HG03432 (cell line): ENCODE measurements around the gene PDXP.
"Not testable (repeated sequence)": the region's sequence is repeated elsewhere in the genome, so short reads cannot be mapped to it uniquely, and the experiment has no call there.

ENCODE experiments used
- ATAC-seq: cut with Tn5 transposase; IDR thresholded peaks from one replicate; pipeline ENCODE4 v1.9.1; 2021; ENCODE audit warnings: mild to moderate bottlenecking, moderate library complexity; ENCODE audit not compliant: unreplicated experiment

PDXP gene

DNA sequence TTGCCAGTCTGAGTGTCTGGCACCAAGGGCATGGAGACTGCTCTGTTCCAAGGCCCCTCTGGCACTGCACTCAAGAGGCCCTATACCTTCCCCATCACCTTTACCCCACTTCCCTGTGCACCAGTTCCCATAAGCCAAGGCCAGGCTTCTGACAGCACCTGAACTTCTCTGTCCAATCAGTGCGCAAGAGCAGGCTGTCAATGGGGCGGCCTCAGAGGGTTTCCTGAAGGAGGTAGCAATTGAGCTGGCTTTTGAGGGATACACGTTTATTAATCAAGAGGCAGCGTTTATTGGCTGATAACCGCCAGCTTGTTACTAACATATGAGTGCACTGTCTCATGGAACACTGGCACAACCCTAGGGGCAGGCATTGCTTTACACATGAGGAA lies 17.0 kb upstream of the PDXP start:
- no peak for ATAC-seq

DNA sequence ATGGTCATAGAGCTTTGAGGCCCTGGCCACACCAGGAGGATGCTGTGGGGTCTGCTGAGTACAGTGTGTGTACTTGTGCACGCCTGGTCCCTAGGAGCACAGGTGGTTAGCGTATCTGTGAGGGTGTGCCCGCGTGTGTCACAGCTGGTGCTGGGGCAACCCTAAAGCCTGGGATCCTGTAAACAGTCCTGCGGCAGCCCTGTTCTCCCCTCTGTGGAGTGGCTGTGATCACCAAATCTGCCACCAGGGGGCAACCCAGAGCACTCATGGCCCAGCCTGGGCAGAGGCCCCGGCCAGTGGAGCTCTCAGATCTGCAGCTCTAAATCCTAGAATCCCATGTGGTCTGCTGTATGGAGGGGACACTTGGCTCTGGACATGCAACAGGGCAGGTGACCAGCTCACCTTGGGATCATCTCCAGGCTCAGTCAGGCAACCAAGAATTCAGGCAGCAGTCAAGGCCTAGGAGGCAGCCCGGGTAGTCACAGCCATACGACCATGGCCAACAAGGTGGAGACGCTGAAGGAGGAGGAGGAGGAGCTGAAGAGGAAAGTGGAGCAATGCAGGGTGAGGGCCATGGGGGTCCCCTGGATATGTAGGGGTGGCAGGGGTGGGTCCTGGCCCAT lies 15.2 kb upstream of the PDXP start:
- ATAC-seq, result no peak

DNA sequence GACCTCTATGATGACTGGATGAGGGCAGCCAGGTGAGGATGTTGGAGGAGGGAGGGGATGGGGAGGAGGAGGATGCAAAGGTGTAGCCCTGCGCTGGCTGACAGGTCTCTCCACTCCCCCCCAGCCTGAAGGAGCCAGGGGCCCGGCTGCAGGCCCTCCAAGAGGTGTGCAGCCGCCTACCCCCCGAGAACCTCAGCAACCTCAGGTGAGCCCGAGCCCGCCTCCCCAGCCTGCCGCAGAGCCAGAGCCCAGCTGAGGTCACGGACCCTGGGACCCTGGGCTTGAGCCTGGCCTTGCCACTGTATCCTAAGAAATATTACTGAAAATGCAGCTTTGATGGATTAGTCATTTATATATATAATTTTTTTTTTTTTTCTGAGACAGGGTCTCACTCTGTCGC lies 11.2 kb upstream of the PDXP start:
- ATAC-seq, result no peak

DNA sequence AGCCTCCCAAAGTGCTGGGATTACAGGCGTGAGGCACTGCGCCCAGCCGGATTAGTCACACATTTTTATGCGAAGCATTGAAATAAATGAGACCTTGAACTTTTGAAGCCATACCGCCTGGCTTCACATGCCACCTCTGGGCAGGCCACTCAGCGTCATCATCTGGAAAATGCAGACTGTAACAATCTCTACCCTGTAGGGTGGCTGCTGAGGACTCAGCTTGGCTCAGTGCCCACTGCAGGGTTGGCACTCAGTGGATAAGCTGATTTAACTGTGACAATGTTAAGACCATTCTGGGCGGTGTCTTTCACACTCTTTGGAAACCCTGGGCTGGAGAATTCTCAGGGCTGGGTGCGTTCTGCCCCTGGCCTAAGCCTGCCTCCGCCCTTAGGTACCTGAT lies 10.6 kb upstream of the PDXP start:
- no peak for ATAC-seq

DNA sequence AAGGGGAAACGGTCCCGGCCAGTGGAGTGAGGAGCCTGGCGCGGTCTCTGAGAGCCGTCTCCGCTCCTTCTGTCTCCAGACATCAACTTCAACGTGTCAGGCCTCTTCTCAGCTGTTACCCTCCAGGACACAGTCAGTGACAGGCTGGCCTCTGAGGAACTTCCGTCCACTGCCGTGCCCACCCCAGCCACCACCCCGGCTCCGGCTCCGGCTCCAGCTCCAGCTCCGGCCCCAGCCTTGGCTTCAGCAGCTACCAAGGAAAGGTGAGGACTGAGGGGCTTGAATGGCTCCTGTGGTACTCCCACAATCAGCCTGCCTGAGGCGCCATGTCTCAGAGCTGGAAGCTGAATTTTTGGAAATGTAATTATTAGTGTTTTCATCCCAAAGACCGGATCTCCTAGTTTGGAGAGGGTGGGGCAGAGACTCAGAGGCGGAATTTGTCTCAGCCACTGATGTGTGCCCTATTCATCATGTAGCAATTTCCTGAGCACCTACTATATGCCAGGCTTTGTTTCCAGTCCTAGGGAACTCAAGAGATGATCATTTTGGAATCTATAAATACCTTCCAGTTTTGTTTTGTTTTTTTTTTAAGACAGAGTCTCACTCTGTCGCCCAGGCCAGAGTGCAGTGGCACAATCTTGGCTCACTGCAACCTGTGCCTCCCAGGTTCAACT lies 7.9 kb upstream of the PDXP start:
- ATAC-seq, result no peak

DNA sequence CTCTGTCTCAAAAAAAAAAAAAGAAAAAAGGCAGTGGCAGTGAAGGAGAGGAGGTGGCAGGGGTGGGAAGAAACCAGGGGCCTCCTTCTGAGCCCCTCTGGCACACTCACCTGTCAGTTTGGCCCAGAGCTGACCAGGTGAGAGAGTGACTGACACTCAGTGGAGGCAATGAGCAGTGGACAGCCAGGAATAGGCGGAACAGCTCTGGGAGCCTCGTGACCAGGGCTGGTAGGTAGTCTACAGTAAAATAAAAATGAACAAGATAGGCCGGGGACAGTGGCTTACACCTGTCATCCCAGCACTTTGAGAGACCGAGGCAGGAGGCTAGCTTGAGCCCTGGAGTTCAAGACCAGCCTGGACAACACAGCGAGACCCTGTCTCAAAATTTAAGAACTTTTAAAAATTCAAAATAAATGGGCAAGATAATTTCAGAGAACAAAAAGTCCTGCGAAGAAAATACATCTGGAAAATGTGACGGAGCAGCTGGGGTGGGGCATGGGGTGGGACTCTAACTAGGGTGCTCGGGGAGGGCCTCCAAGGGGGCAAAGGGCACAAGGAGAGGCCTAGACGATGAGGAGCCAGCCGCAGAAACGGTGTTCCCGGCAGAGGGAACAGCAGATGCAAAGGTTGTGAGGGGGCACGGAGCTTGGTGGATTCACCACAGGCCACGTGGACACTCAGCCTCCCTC lies 3.8 kb upstream of the PDXP start:
- ATAC-seq, result no peak

DNA sequence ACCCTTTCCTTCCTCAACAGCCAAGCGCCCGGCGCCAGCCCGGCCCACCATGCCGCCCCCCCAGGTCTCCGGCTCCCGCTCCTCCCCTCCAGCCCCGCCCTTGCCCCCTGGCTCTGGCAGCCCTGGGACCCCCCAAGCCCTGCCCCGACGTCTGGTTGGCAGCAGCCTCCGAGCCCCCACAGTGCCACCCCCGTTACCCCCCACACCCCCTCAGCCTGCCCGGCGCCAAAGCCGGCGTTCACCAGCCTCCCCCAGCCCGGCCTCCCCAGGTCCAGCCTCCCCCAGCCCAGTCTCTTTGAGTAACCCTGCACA lies 3.3 kb upstream of the PDXP start:
- no peak for ATAC-seq

DNA sequence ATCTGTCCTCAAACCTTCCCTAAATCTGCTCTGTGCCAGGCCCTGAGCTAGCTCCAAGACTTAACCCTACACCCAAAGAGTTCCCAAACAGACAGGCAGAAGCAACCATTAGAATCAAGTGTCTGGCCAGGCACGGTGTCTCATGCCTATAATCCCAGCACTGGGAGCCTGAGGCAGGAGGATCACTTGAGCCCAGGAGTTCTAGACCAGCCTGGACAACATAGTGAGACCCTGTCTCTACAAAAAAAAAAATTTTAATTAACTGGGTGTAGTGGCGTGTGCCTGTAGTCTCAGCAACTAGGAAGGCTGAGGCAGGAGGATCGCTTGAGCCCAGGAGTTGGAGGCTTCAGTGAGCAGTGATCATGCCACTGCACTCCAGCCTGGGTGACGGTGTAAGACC lies 1.9 kb upstream of the PDXP start:
- ATAC-seq, result not testable (repeated sequence)

DNA sequence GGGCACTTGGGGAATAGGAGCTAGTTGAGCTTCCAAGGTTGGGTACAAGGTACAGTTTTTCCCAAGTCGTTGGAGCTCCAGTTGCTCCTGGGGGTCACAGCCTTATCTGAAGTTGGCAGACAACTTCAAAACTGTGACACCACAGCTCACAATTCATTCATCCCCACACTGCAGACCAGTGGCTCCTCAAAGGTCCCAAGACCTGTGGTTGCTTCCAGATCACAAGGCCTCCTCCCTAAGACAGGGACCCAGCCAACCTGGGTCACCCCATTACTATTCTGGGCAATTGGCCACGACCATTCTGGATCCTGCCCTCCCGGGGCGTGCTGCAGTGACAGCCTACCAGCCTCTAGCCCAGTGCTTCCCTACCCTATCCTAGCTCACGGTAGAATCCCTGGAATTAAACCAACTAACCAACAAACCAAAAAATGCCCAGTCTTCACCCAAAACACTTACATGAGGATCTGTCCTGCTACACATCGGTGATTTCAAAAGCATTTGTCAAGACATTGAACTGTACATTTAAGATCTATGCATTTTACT lies 862 bp upstream of the PDXP start:
- no peak for ATAC-seq

DNA sequence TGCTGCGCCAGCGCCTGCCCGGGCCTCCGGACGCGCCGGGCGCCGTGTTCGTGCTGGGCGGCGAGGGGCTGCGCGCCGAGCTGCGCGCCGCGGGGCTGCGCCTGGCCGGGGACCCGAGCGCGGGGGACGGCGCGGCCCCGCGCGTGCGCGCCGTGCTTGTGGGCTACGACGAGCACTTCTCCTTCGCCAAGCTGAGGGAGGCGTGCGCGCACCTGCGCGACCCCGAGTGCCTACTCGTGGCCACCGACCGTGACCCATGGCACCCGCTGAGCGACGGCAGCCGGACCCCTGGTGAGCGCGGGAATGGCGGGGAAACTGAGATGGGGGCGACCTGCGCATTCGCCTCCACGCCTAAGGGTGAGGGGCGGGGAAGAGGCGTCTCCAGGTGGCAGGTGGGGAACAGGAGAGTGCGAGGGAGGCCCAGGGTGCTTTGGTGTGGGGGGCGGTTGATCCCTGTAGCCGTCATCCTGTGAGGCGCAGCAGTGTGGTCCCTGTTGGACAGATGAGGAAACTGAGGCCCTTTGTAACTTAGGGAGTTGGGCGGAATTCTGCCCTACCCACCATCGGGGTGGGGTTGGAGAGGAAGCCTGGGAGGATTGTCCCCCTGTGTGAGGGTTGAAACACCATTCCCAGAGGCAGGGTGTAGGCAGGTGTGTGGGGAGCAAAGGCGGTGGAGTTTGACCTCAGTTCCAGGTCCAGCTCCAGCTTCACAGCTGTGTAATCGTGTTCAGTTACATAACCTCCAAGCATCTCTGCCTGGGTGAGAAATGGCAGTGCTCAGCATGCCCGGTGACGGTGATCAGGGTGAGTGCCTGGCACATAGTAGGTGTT lies 758 bp downstream of the PDXP start:
- ATAC-seq, result peak; percentile 23

DNA sequence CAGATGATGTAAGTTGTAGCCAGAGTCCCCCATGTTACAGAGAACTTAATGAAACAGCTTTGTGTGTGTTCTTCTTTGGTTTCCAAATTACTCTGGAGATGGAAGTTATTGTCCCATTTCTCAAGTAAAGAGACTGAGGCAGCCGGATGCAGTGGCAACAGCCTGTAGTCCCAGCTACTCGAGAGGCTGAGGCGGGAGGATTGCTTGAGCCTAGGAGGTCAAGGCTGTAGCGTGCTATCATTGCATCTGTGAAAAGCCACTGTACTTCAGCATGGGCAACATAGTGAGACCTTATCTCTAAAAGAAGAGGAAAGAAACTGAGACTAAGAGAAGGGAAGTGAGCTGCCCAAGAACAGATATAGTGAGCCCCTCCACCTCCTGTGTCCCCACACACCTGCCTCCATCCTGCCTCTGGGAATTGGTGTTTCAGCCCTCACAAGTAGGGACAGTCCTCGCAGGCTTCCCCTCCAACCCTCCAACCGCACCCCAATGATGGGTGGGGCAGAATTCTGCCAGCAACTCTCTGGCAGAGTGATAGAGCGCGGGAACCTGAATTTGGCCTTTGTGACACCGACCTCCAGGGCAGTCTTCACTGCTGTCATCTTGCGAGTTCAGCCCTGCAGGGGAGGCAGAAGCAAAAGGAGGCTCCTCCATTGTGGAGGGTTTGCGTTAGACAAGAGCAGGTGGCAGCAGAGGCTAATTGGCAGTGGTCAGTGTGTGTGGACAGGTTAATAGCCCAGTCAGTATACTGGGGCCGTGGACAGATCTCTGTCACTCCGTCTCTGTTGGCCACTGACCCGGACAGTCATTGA lies 1.6 kb downstream of the PDXP start:
- ATAC-seq, result no peak

DNA sequence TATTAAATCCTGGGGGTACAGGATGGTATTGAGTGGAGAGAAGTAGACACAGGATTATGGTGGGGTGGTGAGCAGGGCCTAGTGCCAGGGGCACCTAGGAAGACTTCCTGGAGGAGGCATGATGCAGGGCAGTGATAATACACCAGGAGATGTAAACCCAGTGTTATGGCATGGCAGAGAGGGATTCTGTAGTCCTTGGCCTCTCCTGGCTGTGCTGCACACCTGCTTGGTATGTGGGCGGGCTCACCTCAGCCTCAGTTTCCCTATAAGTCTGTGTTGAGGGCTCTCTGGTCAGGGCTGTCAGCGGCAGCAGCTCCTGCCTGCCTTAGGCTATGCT lies 2.2 kb downstream of the PDXP start:
- ATAC-seq, result no peak

DNA sequence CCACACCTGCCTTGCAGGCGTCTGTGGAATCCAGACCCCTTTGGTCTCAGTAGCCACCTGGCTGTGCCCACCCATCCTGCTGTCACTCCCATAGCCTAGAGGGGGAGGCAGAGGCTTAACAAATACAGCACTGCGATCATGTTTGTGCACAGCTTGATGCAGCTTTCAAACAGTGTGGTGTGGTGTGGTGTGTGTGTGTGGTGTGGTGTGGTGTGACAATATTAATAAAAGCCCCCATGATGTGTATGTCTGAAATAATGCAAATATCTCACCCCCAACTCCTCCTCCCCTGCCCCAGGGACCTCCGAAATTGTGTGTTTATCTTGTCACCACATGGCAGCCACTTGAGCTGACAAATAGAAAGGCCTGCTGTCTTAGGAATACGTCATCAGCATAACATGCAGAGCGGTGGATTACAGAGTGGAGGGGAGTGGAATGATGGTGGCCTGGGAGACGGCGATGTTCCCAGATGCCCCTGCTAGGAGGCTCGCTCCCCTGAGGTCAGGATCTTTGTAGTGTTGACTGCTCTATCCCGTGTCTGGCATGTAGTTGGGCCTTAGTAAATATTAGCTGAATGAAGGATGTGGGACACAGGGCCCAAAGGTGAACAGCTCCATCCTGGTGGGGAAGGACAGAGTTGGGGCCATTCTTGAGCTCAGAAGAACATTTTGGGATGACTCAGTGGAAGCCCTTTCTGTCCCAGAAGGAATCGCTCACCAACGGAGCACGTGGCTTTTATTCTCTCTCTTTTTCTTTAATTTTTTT lies 2.8 kb downstream of the PDXP start:
- no peak for ATAC-seq

DNA sequence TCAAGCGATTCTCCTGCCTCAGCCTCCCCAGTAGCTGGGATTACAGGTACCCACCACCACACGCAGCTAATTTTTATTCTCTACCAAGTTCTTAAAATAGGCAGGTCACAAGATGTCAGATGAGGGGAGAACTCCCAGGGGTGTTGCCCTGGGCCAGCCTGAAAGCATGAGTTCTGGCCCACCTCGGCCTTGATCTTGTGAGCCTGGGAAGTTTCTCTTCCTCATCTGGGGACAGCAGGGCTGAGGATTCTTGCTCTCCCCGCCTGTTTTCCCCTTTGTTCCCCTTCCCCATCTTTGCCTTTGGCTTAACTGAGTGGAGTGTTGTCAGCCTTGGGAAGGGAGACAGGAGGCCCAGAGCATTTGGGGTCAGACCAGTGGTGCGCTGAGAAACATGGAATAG lies 3.5 kb downstream of the PDXP start:
- ATAC-seq, result no peak

DNA sequence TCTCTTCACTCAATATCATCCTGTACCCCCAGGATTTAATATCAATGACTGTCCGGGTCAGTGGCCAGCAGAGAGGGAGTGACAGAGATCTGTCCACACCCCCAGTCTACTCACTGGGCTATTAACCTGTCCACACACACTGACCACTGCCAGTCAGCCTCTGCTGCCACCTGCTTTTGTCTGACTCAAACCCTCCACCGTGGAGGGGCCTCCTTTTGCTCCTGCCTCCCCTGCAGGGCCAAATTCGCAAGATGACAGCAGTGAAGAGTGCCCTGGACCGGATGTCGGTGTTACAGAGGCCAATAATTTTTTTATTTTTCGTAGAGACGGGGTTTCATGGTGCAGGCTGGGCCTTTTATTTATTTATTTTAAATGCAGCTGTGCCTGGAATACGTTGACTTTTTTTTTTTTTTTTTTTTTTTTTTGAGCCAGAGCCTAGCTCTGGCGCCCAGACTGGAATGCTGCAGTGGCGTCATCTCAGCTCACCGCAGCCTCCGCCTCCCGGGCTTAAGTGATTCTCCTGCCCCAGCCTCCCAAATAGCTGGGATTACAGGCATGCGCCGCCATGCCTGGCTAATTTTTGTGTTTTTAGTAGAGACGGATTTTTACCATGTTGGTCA lies 5.1 kb downstream of the PDXP start:
- no peak for ATAC-seq

DNA sequence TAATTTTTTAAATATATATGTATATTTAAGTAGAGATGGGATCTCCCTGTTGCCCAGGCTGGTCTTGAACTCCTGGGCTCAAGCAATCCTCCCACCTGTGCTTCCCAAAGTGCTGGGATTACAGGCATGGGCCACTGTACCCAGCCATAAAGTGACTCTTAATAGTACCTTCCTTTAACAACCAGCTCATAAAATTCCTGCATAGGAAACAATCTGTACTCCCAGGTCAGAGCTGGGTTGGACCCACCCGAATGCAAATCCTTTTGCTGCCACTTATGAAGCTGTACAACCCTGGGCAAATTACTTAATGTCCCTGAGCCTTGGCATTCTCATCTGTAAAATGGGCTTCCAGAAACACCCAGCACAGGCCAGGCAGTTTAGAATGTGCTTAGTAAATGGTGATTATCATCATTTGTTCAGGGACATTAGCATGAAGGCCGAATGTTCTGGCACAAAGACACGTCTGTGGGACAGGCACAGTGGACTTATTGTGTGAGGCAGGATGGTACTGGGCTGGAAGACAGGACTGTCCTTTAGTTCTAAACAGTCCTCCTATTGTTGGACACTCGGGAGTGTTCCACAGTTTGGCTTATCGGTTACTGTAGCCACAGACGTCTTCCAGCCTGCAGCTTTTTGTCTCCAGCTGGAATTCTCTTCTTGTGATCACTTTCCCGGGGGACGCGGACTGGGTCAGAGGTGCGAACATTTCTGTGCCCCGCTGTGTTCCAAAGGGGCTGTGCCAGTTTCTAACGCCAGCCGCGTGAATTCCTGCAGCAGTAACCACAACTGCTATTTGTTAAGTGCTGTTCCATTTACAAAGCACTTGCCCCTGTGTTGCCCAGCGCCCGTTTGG lies 6.0 kb downstream of the PDXP start:
- ATAC-seq, result no peak

DNA sequence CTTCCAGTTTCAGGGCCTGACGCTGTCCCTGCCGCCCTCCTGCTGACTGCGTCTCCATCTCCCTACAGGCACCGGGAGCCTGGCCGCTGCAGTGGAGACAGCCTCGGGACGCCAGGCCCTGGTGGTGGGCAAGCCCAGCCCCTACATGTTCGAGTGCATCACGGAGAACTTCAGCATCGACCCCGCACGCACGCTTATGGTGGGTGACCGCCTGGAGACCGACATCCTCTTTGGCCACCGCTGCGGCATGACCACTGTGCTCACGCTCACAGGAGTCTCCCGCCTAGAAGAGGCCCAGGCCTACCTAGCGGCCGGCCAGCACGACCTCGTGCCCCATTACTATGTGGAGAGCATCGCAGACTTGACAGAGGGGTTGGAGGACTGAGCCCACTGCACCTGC lies 7.0 kb downstream of the PDXP start:
- no peak for ATAC-seq

DNA sequence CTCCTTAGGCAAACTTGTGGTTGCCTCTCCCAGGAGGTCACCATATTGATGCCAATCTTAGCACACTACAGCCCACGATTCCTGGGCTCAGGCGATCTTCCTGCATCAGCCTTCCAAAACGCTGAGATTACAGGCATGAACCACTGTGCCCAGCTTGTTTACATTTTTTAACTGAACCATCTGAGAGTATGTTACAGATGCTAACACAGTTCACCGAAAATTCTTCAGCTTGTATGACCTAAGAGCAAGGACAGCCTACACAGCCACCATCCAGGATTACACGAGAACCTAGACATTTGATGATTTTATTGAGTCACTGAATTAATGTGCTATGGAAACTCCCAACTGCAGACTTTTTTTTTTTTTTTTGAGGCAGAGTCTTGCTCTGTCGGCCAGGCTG lies 11.1 kb downstream of the PDXP start:
- no peak for ATAC-seq
